NCI-H446 treated with DMSO at 0.1 percent for 48 hours (cell line): ENCODE data around the gene OSBPL10.

Source experiments
- DNase-seq: peaks from one replicate; lab custom pipeline; 2025; lab: John Stamatoyannopoulos, UW

OSBPL10 gene

DNA sequence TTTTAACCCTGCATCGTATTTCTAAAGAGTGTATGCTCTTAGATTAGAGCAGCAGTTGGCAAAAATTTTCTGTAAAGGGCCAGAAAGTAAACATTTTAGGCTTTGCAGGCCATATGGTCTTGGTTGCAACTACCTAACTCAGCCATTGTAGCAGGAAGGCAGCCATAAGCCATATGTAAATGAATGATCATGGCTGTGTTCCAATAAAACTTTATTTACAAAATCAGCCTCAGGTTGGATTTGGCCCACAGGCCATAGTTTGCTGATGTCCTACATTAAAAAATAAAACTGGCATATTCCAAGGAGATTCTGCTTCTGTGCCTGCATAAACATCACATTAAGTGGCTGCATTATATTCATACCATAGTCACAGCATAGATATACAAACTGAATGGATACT, 313.5 kb downstream of the OSBPL10 start:
- DNase-seq, result no peak

DNA sequence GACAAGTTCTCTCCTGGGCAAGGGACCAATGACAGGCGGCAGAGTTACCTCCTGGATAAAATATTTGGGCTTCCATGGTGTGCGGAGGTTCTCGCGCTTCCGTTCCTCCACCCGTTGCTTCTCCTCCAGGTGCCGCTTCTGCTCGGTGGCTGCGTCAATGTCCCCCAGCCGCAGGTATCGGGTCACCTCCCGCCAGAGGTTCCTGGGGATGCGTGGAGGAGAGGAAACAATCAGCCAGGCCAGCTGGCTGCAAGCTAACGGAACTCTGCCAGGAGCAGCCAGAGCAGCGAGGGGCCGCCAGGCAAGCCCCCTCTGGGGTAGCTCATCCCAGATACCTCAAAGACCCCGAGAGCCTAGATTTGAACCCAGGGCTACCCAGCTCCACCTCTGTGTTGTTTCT, 317.0 kb downstream of the OSBPL10 start:
- no peak for DNase-seq

DNA sequence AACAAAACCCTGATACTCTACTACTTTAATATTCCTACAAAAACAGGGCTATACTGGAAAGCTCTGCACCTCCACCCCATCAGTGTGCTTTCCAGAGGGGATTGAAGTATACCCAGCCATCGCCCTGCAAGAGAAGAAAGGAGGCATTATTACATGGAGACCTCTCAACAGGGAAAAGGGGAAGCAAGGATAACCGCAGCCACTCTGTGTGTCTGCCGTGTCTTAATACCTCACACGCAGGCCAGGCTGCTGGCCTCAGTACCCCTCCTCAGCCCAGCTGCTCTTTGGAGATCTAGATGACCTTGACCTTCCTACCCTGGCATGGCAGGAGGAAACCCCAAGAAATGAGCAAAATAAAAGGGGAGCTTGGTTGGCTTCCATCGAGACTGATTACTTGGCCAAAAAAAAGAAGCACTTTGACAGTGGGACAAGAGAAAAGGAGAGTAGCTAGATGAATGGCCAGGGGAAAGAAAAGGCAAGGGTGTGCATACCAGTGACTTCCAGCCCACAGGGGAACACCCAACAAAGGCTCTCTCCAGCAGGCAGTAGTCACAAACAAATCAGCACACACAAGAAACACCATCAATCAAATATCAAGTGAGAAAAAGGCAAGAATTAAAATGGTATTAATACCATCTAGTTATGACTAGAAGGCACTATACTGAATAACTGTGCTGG, 318.9 kb downstream of the OSBPL10 start:
- DNase-seq, result no peak

DNA sequence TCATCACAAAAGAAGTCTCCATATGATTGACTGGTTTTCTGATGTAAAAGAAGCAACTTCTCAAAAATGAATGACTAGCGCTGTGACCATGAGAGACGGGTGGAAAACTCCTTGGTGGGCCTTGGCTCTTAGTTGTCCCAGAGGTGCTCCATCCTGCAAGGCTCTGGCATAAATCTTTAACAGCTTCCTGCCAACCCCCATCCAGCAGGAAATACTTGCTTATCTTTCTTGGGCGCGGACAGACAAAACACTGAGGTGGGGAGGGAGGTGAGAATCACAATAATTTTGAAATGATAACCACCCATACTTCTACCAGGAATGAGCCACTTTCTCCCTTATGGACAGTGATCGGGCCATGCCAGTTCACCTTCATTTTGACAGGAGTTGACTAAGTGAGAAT, 319.8 kb downstream of the OSBPL10 start:
- no peak for DNase-seq

DNA sequence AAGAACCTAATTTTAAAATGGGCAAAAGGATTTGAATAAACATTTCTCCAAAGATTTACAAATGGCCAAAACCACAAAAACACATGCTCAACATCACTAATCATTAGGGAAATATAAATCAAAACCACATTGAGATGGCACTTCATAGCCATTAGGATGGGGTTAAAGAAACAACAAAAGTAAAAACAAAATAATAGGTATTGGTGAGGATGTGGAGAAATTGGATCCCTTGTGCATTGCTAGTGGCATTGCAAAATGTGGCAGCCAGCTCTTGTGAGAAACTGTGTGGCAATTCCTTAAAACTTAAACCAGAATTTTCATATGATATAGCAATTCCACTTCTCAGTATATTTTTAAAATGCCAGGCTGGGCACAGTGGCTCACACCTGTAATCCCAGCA, 321.8 kb downstream of the OSBPL10 start:
- no peak for DNase-seq

DNA sequence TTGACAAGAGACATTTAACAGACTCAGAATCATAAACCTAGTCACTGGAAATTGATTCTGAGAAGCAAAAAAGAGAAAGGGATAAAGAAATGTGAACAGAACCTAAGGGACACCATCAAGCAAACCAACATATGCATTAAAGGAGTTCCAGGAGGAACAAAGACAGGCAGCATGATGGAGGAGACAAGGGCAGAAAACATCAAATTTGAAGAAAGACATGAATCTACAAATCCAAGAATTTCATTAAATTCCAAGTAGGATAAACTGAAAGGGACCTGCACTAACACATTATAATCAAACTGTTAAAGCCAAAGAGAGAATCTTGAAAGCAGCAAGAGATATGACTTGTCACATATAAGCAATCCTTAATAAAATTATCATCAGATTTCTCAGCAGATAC, 326.1 kb downstream of the OSBPL10 start:
- no peak for DNase-seq

DNA sequence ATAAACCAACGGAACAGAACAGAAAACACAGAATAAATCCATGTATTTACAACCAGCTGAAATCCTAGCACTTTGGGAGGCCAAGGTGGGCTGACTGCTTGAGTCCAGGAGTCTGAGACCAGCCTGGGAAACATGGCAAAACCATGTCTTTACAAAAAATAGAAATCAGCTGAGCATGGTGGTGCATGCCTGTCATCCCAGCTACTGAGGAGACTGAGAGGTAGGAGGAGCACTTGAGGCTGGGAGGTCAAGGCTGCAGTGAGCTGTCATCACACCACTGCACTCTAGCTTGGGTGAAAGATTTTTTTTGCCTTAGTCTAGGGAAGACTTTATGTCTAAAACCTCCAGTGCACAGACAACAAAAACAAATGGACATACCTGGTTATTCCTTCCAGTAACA, 327.6 kb downstream of the OSBPL10 start:
- DNase-seq, result no peak

DNA sequence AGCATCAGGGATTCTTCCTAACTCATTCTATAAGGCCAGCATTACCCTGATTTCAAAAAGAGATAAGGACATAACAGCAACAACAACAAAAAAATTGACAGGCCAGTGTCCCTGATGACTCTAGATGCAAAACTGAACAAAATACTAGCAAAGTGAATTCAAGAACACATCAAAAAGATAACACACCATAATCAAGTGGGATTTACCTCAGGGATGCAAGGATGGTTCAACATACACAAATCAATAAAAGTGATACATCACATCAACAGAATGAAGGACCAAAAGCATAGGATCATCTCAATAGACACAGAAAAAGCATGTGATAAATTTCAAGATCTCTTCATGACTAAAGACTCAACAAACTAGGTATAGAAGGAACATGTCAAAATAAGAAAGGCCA, 328.8 kb downstream of the OSBPL10 start:
- no peak for DNase-seq

DNA sequence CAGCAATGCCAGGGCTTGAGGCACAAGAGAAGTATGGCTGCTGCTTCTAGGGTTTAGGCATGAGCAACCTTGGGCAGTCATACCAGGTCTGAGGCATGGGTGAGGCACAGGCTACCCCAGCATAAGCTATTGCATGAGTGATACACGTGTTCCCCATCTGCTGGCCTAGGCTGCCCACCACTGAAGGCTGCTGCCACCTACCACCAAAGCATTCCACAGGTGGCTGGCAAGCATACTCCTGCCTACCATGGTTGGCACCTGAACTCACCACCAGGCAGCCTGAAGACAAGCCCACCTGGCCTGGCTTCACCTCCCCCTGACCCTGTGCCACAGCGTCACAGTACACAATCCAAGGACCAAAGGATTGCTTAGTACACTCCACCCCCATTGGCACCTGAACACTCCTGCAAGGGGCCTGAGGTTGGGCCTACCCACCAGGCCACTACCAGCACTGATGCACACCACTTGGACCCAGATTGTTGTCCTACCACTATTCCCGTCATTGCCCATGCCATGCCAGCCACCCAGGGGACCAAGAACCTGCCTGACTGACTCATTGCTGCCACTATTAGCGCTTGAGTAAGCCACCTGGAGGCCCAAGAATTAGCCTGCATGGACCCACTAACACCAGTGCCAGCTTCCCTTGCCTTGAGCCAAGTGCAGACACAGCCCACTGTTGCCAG, 332.6 kb downstream of the OSBPL10 start:
- DNase-seq, result no peak

DNA sequence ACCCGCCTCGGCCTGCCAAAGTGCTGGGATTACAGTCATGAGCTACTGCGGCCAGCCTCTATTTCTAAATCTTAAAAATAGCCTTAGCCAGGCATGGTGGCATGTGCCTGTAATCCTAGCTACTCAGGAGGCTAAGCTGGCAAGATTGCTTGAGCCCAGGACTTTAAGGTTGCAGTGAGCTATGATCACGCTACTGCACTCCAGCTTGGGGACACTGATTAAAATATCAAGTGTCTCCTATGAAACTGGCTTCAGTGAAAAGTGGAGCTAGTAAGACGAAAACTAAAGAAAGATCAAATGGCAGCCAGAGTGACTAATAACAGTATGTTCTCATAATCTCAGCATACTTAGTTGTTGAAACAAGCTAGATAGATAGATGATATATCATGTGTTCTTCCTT, 335.8 kb downstream of the OSBPL10 start:
- no peak for DNase-seq

DNA sequence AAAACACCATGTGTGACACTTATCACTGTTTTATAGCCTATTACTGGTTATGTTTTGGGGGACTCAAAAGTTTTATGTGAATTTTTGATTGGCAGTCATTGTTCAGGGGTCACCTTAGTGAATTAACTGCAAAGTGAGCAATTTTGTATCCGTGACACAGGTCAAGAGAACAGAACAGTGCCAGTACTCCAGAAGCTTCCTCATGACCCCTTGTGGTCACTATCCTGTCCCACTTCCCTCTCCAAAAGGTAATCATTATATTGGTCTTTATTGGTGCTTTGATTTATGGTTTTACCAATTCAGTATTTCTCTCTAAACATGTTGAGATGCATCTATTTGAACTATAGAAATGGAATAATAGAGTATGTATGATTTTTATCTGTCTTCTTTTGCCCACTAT, 341.2 kb downstream of the OSBPL10 start:
- no peak for DNase-seq

DNA sequence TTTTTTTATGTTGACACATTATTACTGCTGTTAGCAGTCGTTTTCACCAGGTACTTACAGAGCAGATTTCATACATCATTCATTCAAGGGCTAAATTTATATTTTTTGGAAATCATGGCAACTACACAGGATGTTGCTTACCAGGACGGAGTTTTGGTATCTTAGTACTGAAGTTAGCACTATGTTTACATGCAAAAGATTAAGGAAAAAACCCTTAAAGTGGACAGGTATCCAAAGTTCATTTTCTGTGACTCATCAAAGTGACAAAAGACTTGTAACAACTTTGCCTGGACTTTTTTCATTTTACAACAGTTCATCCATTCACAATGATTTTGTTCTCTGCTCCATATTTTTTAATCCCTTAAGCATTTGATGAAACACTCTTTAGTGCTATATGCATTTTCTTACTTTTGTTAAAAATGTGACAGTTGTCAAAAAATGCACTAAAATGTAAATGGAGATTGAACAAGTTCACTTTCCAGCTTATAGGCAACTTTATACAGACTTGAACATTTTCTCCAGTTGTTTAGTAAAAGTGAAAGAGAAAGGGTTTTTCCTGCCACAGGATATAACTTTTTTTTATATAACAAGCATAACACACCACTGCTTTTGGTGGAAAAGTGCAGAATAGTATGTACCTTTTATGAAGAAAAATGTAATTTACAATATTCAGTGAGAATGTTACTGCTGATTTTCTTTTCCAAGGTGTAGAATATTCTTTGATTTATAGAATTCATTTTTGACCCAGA, 344.2 kb downstream of the OSBPL10 start:
- no peak for DNase-seq

DNA sequence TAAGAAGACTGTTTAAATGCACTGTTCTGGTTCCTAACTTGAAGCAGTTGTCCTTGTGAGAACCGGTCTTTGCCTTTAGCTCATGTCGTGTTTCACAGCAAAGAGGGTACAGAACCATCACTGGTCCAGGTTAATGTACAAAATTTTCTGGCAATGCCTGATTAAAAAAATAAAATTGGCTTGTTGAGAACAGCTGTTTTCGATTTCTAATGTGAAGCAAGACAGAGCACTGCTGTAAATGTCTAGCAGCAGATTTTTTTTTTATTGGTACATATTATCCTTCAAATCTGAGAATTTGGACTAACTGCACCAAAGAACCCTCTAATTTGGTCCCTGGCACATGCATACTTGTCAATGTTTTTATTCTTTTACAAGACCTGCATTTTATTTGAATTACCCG, 345.0 kb downstream of the OSBPL10 start:
- DNase-seq, result no peak

DNA sequence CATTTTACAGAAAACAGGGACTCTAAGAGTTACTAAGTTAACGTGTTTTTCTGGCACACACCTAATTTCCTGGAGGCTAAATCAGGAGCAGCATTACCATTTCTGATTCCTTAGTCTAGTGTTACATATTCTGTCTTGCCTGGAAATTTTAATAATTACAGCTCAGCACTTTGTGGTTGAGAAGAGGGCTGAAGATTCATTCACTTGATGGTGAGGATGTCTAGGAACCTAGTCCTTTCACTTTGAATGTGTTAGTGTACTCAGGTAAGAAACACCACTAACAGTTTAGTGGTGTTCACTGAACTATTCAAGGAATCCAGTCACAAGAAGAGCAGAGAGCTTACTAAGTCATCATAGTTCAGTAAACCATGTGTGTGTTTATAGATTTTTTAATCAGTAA, 345.5 kb downstream of the OSBPL10 start:
- DNase-seq, result no peak

DNA sequence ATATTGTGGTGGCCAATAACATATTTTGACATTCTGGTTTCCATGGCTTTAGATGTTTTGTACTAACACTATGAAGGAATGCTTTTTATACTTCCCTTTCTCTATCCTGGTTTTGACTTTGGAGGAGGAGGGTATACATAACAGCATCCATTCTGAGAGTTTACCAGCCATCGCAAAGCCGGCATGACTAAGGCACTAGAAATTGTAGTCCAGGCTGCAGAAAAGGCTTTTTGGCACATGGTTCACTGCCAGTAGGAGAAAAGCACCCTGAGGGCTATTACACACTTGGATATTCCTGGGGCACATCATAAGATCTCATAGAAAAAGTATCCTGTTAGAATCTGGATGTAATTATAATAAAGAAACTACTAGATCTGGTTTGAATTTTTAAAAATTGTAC, 346.6 kb downstream of the OSBPL10 start:
- DNase-seq, result no peak

DNA sequence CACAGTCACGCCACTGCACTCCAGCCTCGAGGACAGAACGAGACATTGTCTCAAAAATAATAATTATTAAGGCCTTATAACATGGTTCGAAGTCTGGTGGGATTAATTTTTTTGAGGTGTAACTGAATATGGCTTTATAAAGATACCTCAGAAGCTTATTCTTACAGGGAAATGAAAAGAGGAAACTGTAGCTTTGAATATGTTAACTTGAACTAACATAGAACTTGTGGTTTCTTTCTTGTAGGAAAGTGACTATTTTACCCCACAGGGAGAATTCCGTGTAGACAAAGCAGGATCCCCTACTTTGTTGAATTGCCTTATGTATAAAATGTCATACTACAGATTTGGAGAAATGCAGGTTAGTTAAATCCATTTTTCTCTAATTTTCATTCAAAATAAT, 352.0 kb downstream of the OSBPL10 start:
- no peak for DNase-seq

DNA sequence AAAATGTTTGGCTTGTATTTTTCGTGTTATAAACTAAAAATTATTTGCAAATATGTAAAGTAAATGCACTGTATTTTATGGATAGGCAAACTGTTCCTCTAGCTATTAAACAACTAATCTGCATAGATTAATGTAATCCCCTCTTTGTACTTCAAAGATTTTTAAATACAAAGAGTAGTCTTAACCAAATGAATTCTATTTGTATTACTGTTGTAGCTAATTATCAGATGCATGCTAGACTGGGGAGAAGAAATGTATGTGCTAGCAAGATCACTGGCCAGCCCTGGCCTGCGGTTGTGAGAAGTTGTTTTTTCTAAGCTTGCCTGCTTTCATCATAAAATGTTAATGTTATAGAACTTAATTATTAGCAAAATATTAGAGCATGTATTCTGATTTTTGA, 355.7 kb downstream of the OSBPL10 start:
- DNase-seq, result no peak

DNA sequence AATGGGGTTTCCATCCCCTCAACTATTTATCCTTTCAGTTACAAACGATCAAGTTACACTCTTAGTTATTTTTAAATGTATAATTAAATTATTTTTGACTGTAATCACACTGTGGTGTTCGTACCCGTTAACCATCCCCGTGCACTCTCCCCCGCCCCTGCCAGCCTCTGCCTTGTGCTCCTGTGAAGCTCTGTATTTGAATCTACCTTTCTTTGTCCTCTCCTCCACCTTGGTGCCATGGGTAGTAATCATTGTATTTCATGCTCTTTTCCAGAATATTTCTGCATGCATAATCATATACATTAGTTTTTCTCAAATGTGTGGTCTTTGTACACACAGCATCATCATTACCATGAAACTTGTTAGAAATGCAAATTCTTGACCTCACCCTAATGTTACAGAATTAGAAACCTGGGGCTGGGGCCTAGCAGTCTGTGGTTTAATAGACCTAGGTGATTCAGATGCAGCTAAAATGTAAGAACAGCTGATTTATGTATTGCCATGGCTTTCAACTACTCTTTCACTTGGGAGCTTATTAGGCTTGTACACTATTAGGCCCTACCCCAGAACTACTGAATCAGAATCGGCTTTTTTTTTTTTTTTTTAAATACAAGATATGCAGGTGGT, 356.9 kb downstream of the OSBPL10 start:
- DNase-seq, result no peak

DNA sequence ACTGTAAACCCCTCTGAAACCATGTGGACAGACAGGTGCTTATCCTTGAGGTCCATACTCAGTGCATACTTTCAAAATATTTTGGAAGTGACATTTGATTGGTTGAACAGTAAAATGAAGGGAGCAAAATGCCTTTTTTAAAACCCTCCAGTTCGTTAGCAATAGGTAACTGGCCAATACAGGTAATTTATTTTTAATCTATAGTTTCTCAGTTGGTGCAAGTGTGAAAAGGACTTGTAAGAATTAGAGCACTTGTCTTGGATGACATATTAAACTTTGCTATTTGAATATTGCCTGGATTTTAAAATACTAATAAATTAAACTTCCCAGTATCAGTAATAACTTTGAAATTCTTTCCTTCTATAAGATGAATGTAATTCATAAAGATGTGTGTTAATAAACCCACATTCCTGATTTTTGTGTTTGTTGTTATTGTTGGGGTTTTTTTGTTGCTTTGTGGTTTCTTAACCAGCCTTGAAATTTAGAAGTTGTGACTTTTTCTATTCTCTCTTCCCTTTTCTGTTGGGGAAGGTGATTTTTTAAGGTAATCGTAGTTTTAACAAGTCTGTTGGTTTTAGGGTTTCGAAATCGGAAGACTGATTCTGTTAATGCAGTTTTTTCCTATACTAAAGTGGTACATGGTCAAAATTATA, 358.3 kb downstream of the OSBPL10 start:
- DNase-seq, result no peak

DNA sequence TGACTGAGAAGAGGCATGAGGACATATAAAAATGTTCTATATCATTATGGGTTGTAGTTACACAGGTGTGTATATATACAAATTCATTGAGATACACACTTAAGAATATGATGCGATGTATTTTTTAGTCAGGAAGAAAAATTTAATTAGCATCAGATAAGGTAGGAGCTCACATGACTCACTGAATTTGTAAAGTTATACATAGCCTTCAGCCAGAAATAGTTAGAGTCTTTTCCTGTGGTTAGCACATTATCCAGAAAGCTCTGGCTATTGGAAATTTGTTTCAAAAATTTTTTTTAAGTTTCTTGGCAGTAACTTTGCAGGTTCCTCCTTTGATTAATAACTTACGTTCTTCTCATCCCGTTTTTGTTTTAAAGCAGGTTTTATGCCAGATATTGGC, 359.7 kb downstream of the OSBPL10 start:
- DNase-seq, result no peak

DNA sequence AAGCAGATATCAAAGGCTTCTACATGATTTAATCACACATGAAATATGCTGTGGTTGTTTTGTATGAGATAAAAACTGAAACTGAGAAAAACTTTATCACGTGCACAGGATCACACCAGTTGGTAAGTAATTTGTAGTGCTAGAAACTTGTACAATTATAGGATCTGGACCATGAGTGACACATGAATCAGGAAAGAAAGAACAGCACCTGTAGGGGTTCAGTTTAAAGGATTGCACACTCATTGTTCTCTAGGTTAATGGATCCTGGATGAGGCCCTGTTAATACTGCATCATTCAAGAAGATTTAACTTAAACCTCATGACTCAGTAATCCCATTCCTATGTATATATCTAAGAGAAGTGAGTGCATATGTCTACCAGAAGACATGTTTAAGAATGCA, 360.4 kb downstream of the OSBPL10 start:
- no peak for DNase-seq

DNA sequence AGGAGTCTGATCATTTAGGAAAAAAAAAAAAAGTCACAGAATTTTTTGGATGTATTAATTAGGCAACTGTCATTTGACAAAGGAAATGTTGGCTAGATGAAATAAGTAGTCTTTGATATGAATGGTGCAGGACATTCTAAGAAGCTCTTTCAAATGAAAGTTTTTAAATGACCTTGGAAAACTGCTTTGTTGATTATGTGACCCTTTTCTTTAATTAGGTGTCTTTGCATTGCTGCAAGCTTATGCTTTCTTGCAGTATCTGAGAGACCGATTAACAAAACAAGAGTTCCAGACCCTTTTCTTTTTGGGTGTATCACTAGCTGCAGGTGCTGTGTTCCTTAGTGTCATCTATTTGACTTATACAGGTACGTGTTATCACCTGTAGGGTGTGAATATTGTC, 364.4 kb downstream of the OSBPL10 start:
- DNase-seq, result no peak
